ENCODE measurements around the gene LANCL1.
"Not testable (repeated sequence)": the region's sequence is repeated elsewhere in the genome, so short reads cannot be mapped to it uniquely, and the experiment has no call there.

LANCL1 gene

DNA sequence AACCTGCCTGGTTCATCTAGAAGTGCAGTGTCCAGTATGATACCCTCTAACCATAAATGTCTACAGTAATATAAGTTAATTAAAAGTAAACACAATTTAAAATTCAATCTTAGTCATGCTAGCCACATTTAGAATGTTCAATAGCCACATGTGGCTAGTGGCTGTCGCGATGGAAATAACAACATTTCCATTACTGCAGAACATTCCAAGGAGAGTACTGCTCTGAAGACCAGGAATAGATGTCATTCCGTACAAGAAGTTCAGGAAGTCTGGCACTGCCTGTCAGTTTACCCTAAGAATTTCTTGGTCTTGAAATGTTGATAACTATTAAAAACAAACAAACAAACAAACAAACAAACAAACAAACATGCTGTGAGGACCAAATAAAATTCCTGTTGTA is 17.2 kb downstream of the LANCL1 start:
- DNase-seq (ENCODE audit: low read depth): no peak

DNA sequence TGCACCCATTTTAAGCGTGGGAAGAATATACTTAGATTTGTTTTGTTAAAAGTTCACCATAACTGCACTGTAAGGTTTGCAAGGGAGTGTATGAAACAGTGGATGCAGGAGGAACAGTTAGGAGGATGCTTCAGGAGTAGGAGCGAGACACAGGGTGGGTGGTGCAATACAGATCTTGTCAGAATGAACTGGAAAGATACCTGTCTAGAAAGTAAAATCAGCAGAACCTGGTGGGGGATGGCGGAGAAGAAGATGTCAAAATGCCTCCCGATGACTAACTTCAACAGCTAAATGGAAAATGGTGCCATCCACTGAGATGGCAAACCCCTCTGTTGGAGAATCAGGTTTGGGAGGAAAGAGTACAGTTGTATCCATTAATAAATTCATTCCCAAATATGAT is 18.2 kb downstream of the LANCL1 start:
- DNase-seq (ENCODE audit: low read depth): no peak

DNA sequence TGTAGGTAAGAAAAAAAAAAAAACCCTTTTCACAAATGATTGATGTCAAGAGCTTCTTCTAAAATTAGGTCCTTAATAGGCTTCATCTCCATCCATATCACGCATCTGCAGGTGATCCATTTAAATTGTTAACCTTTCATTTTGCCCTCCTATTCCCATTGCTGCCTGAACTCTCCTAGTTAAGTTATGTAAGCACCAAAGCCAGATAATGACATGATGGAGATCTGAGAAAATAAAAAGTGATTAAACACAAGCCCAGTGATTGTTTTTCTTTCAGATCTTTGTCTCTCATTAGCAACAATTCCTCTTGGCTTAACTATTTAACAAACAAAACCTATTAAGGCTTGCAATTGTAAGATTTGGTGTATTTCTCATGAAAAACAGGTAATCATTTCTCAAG is 20.0 kb downstream of the LANCL1 start:
- DNase-seq (ENCODE audit: low read depth): no peak

DNA sequence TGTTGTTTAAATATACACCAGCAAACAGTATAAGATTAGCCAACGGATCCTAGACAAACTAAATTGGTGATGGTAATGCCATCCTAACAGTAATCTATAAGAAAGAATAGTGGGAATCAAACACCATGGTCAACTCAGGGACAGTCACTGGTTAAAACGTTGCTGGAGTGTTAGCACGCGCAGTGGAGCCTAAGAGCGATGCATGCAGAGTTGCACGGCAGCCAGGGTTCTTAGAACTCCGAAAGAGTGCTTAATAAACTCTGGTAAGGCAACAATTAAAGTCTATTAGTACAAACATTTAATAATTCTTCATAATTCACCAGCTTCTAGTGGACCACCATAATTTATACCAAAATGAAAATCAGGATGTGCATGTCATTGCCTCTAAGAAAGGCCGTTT is 22.2 kb downstream of the LANCL1 start:
- DNase-seq (ENCODE audit: low read depth): no peak

DNA sequence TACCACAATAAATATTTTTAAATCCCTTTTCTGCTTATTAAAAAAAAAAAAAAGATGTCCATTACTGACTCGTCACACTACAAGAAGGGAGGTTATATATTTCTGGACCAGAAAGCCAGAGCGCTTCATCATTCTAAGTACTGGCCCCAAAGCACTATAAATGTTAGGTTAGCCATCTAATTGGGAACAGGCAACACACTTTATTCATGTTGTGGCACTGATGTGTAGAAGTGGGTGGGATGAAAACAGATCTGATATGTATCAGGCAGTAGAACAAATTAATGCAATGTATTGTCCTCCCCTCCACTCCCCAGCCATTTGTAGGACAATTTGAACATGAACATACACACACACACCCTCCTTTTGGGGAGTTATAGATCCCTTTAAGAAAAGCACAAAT is 24.4 kb downstream of the LANCL1 start:
- no peak for DNase-seq (ENCODE audit: low read depth)

DNA sequence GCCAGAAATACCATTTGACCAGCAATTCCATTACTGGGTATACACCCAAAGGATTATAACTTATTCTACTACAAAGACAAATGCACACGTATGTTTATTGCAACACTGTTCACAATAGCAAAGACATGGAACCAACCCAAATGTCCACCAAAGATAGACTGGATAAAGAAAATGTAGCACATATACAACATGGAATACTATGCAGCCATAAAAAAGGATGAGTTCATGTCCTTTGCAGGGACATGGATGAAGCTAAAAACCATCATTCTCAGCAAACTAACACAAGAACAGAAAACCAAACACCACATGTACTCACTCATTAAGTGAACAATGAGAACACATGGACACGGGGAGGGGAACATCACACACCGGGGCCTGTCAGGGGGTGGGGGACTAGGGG is 25.6 kb downstream of the LANCL1 start:
- DNase-seq (ENCODE audit: low read depth): not testable (repeated sequence)

DNA sequence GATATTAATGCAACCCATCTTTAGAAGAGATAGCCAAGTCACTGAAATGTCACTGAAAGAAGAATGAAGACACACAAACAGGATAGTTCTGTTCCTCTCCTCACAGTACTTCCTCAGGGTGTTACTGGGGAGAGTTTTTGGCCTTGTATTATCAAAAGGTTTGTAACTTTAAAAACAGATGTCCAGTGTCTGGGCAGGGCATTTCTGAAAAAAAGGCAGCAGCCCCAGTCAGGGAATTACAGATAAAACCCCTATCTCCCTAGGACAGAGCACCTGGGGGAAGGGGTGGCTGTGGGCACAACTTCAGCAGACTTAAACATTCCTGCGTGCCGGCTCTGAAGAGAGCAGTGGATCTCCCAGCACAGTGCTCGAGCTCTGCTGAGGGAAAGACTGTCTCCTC is 30.8 kb downstream of the LANCL1 start:
- DNase-seq (ENCODE audit: low read depth): no peak

DNA sequence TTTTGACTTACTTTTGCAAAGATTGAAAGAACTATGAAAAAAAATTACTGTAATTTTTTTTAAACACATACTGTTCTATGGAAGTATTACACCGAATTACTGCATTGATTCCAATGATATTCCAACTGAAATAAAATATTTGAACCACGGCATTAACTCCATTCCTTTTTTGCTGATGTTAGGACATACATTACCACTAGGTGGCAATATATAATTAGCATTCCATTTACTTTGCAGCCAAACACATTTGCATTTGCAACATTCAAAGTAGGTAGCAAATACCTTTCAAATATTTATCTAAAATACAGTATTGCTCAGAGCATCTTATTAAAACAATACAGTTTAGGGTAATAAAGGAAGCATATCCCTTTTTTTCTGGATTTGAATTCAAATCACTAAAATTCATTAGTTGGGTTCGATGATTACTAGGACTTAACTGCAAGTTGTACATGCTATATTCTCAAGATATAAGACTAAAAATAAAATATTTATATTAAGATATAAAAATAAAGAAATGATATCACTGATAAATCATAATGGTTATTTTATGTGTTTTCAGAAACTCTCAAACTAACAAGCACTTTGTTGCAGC is 31.3 kb downstream of the LANCL1 start:
- DNase-seq (ENCODE audit: low read depth): no peak

DNA sequence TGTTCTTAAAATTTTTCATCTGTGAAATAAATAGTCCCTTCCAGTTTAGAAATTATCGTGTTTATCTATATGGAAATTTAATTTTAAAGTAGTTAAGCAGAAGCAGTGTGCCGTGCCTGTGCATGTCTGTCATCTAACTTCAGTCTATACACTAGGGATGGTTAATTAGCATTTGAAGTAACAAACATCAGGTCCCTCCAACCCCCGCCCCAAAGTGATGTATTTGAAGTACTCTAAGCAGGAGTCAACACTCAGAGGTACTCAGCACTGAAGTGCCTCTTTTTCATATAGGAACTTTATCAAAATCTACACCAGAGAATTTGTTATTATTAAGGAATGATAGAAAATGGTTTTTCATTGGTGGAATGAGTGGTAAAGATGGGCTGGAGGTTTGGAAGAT is 33.0 kb downstream of the LANCL1 start:
- no peak for DNase-seq (ENCODE audit: low read depth)

DNA sequence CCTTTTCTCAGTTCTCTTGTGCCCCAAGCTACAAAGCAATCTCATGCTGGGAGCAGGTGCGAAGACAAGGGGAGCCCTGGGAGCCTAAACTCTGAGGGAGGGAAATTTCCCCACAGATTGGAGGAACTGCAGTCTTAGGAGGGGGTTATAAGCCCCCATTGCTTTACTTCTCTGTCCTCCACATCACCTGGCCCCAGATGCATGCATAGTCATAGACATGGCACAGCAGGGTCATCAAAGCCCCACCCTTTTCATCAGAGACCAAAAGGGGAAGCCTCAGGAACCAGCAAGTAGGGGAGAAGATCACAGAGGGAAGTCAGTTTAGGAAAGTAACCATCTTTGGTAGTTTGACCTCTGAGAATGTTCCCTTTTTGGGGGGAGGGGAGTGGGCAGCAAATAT is 33.7 kb downstream of the LANCL1 start:
- DNase-seq (ENCODE audit: low read depth): no peak

DNA sequence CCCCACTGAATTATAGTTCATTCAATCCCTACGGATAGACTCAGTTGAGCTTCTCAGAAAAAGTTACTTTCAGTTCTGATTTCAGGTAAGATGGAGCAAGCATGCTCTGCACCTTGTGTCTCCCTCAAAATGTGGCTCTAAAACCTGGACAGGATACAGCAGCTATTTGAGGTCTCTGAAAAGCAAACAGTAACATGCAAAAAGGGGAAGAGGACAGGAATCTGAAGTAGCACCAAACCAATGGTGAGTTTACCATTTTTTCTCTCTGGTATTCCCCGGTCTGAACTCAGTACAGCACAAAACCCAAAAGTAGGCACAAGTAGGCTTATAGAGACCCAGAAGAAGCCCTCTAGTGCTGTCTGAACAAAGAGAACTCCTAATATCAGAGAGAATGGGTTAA is 34.1 kb downstream of the LANCL1 start:
- DNase-seq (ENCODE audit: low read depth): no peak

DNA sequence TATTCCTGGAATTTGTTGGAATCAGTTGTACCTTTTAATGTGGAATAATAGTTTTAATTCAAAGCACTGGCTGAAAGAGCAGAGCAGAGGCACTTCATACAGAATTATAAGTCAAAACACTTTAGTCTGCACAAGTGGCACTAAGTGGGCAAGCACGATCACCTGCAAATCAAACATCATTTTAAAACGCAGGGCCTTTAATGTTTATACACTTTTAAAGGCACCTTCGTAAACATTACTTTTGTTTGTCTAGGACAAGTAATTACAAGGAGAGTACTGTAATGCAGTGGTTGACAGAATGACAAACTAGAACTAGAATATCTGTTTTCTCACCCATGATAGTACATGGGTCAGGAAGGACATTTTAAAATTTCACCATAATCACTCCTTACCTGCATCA is 36.4 kb downstream of the LANCL1 start:
- DNase-seq (ENCODE audit: low read depth): no peak

DNA sequence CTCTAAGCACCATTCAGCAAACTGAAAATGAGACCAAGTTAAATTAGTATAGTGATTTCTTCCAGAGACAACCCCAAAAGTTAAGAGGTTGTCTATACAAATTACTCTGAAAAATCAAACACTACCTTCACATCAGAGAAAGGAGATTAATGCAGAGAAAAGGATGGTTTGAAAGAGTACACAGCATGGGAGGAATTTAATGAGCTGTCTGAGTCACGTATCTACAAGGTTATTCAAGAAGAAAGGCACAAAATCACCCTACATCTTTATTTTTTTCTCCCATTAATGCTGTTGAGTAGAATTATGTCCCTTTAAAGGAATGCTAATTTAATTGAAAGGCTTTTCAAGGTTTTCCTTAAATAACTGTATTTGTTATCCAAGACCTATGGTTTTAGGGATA is 41.1 kb downstream of the LANCL1 start:
- no peak for DNase-seq (ENCODE audit: low read depth)

DNA sequence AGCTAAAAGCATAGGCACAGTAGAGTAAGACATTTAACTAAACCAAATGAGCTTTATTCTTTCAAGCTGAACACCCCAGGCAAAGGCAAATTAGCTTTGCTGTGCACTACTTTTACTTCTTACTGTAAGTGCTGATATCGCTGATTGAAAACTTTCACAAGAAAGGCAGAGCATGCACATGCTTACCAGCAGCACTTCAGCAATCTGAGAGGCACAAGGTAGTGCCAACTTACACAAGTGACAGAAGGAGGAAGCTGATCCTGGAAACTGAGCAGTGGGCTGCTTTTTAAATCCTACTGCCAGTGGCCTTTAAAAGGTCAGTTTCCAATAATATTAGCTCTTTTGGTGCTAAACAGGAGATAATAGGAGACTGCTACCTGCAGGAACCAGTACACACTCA is 43.9 kb downstream of the LANCL1 start:
- DNase-seq (ENCODE audit: low read depth): no peak

DNA sequence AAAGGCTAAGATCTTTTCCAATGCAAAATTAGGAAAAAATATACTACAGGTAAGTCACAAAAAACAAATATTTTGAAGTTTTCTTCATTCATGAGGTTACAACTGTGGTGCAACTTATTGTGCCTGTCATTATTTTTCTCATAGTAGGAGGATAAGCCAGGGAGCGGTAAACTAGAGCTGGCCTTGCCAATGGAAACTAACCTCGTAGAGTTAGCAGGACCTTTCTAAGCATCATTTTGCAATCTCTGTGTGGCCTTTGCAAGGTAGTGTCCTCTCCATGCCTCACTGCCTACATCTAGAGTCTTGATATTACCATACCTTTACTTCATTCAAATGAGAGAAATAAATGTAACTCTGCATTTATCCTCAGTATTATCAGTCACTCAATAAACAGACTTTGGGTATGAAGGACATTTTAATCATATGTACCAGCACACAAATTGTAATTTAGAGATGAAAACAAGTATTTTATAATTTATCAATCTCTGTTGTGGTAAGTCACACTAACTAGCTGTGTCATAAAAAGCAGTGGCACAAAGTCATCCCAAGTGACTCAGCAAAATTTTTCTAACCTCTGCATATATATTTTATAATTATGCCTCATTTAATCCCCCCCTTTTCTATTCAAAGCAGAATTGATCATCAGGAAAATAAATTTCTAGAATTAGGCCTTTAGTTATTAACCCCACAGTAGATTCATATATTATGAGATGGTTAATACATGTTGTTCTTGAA is 47.0 kb downstream of the LANCL1 start:
- no peak for DNase-seq (ENCODE audit: low read depth)

DNA sequence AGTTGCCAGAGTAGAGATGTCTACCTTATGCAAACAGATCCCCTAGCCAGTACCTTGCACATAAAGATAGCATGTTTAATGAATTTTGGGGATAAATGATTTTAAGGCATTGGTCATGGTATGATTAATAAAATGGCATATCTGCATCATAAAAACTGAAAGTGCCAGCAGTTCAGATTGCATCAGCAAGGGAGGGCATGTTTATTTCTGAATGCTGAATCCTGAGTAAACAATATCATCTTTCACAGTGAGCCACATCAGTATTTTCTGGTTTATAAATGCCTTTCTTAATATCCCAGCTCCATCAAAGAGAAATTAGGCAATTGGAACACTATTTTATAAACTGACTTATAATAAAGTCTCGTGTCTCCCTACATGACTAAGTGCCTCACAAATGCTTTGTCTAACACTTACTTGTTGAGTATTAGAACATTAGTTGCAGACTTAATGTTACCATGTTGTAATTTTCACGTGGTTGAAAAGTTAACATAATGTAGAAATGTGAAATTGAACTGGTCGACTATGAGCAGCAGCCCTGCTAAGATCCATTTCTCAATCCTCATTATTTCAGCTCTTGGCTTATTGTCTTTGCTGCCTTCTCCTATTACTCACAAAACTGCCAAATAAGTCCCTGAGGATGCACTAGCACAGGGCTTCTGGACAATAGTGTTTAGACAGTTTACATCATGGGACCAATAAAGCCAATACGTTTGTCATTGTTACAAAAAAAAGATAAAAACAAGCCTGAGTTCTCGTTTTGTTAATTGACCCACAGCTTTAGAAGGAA is 48.0 kb downstream of the LANCL1 start:
- no peak for DNase-seq (ENCODE audit: low read depth)

DNA sequence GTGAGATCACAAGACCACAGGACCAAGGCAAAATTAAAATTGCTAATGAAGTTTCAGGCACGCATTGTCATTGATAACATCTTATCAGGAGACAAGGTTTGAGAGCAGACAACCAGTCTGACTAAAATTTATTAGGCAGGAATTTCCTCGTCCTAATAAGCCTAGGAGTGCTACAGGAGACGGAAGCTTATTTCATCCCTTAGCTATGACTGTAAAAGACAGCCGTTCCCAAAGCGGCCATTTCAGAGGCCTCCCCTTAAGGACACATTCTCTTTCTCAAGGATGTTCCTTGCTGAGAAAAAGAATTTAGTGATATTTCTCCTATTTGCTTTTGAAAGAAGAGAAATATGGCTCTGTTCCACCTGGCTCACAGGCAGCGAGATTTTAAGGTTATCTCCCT is 49.2 kb downstream of the LANCL1 start:
- DNase-seq (ENCODE audit: low read depth): not testable (repeated sequence)

DNA sequence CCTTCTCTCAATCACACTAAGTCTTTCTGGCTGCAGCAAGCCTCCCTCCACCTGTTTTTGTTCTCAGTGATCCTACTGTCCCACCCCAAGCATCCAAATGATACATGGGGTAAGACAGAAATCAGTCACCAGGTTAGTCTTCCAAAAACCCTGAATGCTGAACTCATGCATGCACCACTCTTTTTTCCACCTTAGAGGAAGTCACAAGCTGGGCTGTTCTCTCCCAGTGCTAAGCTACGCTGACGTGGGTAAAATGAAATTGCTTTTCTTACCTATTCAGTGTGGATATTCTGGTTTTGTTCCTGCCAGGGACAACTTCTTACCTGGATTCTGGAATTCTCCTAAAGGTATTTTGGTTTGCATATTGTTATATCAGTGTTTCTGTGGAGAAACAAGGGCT is 54.2 kb downstream of the LANCL1 start:
- DNase-seq (ENCODE audit: low read depth): no peak

DNA sequence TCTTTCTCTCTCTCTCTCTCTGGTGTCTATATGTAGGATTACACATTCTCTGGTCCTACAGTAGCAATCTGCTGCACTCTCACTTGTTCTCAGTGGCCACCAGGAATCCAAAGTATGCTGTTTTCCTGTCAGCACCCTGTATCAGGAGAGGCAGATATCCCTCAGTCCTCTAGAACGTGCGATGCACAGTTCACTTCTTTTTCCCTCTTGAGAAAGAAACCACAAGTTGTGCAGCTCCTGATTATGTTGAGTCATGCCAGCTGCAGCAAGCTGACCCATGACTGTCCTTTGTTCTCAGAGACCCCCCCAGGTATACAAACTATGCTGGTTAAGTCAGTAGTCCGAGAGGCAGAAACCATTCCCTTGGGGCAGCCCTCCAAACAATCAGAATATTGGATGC is 54.6 kb downstream of the LANCL1 start:
- no peak for DNase-seq (ENCODE audit: low read depth)

DNA sequence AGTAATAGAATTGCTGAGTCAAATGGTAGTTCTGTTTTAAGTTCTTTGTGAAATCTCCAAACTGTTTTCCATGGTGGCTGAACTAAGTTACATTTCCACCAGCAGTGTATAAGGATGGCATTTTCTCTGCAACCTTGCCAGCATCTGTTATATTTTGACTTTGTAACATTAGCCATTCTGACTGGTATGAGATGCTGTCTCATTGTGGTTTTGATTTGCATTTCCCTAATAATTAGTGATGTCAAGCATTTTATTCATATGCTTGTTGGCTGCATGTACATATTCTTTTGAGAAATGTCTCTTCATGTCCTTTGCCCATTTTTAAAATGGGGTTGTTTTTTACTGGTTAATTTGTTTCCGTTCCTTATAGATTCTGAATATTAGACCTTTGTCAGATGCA is 63.9 kb downstream of the LANCL1 start:
- DNase-seq (ENCODE audit: low read depth): no peak

DNA sequence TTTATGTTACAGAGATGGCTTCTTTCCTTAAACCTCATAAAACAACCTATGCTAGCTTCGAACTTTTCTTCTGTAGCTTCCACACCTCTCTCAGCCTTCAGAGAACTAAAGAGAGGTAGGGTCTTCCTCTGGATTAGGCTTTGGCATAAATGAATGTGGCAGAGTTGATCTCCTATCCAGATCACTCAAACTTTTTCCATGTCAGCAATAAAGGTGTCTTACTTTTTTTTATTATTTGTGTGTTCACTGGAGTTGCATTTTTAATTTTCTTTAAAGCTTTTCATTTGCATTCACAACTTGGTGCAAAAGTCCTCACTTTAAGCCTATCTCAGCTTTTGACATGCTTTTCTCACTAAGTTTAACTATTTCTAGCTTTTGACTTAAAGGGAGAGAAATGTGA is 66.0 kb downstream of the LANCL1 start:
- DNase-seq (ENCODE audit: low read depth): no peak

DNA sequence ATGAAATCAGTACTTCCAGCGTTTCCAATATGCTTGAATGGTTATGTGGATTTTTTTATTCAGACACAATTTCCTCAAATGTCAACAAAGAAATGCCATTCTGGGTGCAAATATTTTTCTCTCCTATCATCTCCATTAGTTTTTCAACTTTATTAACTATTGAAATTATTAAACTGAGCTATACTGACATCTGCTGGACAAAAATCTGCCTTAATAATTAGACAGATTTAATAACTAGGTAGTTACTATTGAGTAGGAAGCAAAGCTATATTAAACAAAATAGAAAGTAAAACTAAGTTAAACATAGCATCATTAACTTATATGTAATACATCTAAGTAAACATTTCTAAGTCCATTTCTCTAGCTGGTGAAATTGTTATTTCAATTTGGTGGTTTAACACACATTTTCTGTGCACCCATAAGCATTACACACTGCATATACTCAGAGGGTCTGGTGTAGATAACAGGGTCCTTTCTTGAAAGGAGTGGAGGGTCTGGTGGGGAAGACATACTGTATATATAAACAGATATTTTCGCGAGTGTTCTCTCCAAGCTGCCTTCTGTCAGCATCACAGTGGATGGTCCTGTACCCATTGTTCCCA is 77.0 kb downstream of the LANCL1 start:
- DNase-seq (ENCODE audit: low read depth): no peak

DNA sequence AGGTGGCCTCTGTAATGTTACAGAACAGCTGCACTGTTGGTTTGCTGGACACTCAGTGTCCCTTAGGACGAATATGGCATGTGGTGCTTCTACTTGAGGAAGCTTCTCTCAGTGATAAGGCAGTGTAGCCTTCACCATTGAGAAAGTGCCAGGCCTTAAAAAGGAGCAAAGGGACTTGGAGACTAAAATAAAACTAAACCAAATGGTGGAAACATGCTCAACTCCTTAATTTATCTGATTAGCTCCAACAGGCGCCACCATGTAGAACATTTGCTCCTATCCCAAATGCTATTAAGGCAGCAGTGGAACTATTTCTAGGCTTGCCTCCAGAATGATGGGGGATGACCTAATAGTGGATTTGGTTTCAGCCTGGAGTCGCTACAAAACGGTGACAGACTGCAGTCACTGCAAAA is 84.1 kb downstream of the LANCL1 start:
- DNase-seq (ENCODE audit: low read depth): no peak

Data from HS-27A (cell line).